NCI-H2029 (cell line): ENCODE data around the gene SPON1.

ENCODE experiments used
- DNase-seq: peaks from one replicate; lab custom pipeline; 2025; lab: John Stamatoyannopoulos, UW

Gene SPON1

DNA sequence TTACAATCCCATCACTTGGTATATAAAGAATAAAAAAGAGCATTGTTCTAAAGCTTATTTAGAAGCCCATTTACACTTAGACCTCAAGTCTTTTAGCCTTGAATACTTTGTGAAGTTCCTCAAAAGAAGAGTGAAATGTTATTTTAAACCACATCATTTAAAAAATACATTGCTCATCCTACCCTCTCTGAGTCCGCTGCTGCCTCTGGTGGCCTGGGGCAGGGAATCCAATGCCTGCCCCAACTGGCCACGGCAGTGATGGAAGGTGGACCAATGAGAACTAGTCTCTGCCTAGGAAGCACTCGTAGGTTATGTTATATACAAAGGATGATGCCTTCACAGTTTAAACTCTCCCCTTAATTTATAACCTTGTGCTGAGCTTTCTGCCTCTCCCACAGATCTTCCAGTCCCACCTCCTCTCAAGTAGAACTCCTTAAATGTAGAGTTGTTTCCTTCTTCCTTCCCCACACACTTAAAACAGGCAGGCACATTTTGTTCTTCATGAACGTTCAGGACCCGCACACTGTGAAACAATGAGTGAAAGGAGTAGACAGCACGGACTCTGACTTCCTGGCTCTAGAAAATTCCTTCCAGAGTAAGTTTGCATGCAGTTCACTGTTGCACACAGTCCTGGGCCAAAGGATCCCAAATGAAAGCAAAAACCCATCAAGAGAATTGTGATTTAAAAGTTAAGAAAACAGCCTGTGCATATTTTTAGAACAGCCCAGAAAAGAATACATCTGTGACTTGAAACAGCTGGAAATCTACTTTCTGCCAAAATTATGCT, 228.7 kb downstream of the SPON1 start:
- no peak for DNase-seq

DNA sequence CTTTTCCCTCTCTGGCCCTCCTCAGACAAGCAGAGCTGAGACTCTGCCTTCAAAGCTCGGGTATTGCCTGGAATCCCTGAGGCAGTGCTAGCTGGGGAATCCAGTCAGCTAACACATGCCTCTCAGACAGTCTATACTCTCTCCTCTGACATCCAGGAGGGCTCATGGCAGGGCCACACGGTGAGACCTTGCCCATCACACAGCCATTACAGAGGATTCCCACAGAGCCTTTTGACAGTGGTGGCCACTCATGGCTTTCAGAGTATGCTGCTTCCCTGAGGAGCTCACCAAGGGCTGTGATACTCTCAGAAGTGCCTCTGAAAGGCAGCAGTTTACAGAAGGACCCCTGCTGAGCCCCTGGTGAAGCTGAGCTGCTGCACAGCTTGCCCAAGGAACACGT, 231.1 kb downstream of the SPON1 start:
- DNase-seq, result no peak

DNA sequence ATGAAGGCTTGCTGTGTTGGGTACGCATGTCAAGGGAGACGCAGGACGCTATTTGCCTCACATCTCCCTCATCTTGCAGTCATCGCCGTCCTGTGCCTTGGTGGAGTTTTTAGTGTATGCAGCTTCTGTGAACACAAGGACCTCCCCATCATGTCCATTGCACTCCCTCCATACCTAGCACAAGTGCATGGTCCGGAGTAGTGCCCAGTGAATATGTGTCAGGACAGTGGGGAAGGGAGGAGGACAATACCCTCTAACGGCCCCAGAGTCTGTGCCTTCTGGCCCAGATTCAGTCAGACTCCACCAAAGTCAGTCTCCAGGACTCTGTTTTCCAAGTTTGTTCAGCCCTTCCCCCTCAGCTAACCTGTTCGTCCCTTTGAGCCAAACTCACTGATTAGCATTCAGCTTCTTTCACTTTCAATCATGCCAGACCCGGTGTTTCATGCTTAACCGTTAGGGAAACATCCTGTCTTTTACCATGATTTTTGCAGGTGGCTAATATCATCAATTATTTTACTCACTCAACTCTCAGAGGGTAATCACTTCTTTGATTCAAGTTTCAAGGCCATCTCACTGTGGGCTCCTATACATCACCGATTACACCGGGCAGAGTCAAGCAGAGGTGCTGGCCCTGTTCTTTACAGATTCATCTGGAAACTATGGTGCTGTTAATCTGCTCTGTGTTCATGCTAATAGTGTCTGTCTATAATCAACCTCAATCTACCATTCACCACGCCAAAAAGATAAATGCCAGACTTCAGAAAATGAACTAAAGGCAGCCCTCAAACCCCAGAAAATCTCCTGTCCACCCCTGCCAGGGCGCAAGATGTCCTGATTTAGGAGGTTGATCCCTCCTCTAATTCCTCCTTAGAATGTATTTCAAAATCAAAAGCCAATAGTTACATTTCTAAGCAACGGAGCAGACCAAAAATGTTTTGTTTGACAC, 240.0 kb downstream of the SPON1 start:
- no peak for DNase-seq

DNA sequence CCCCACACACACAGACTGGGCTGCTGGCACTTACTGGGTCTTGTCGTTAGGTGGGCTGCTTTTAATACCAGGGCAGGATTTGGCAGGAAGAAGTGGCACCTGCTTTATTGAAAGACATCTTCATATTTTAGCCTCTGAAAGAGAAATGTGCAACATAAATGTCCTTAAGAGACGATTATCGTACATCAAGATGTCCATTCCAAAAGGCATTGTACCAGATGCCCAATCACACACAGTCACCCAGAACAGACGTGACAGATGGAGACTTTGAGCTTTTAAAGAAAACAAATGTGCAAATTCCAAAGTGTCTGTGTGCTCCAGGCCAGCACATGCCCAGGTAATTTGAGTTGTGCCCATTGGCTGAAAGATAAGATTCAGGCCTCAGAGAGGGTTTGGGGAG, 240.8 kb downstream of the SPON1 start:
- no peak for DNase-seq

DNA sequence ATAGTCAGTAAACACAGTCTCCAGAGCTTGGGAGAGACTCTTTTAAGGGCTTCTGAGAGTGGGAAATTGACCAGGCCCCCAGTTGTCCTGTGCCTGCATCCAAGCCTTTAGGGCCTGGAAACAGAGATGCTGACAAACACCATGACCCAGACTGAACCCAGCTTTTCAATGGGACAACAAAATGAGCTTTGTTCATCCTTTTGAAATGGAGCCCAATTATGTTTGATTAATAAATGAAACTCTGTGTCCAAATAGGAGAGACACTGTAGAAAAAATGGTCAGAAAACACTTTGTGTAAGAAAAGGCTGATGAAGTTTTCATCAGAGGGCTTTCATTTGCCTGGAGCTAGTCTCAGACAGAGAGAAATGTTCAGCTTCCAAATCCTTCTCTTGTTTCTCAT, 250.5 kb downstream of the SPON1 start:
- DNase-seq, result no peak

DNA sequence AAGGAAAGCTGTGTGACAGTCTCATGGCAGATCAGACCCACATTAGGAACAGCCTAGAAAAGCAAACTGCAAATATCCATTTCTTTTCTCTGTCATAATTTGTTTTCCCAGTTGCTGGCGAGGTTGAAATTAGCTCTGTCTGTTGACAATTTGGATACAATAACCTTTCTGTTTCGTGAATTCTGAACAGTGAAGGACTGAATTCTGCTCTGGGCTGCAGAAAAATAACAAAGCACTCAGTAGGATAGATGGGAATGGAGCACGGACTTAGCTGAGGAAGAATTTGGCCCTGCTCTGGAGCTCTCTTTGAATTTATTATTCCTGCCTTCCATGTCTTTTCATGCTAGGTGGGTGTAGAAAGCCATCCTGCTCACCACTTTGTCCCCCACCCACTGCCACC, 256.2 kb downstream of the SPON1 start:
- DNase-seq, result no peak

DNA sequence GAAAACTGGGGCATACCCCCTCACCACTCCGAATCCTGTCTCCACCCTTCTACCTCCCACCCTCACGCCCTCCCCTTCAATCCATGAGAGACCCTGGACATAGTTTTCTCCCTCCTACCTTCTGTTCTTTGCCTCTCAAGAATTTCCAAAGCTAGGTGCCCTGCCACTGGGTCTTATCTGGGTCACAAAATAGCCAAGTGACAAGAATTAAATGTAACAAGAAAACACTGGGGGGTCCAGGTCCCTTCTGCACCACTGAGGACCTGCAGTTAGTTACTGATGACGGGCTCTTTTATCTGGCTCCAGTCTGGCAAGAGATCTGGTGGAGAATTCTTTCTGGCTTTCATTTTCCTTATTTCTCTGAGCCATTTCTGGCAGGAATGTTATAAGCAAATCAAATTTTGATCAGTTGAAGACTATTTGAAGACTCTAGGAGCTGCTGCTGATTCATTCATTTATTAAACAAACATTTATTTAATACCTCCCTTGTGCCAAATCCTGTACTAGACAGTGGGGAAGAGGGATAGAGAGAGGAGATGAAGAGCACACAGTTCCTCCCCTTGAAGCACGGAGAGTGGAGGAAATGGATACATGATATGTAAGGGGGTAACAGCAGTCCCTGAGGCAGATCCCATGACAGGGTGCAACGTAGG, 261.2 kb downstream of the SPON1 start:
- DNase-seq, result no peak

DNA sequence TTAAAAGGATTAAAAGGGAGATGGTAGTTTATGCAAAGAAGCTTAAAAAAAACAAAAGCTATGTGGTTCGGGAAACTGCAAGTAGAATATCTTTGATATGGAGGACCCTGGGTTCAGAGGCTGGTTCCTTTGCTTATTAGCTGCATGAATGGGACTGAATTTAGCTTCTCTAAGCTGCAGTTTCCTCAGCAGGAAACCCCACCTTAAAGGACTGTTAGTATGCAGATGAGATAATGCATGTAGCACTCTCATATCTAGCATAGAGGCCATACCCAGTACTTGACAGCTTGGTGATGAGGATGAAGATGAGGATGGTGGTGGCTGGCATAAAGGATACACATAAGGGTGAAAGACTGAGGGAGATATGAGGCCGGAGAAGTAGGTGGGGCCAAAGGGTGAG, 261.9 kb downstream of the SPON1 start:
- no peak for DNase-seq

DNA sequence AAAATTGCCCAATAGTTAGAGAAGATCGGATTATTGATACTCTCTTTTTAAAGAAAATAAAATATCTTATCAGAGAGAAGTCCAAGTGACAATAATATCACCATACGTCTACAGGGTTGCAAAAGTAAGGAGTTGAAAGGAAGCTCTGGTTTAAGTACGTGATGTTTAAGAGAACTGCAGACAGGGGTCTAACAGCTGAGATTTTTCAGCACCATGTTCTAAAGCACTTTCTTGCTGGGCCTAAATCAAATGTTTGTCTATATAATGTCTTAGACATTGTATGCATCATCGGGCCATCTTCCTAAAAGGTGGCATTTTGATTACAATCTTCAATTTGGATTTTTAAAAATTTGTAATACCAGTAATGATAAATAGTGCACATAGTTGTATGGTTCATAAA, 263.1 kb downstream of the SPON1 start:
- no peak for DNase-seq

DNA sequence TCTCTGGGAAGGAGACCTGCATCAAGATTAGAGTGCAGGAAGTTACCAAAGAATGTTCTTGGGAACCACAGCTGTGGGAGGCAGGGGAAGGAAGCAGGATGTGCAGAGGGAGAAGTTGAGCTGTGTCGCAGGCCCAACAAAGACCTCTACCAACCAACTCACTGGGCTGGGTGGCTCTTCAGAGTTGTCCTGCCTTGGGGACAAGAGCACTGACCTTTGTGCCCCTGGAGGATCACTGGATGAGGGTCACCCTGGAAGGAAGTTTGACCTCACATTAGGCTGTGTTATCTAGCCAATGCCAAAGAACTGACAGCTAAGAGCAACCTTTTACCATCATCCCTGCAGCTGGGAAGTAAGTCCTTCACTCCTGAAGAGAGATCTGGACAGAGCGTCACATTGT, 265.8 kb downstream of the SPON1 start:
- DNase-seq, result no peak

DNA sequence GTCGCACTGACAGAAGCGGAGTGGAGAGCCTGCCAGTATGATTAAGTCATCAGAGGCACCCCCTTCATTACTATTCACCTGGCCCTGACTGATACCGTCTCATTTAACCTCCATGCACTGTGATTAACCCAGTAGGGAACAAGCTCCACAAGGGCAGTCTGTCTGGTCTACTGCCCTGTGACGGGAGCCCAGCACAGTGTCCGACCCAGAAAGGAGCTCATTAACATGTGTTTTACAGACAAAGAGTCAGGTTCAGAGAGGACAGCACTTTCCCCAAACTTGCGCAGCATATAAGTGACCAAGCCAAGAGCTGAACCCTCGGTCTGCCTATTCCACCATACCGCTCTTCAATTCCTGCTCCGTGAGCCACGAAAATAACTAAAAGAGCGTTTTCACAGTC, 266.9 kb downstream of the SPON1 start:
- DNase-seq, result no peak

DNA sequence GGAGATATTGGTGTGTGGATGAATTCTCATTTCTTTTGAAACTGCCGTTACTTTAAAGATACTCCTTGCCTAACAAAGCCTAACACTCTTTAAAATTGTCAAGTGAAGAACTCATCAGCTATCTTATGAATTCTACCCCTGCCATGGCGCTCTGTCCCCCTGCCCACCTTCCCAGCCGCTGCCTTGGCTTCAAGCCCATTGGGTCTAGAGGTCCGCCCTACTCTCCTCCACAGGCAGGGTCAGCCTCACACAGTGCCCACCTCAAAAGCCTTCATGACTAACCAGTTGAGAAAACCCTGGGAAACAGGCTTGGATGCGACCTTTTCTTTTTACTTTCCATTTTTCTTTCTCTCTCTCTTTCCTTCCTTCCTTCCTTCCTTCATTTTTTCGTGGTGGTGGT, 267.9 kb downstream of the SPON1 start:
- DNase-seq, result no peak

DNA sequence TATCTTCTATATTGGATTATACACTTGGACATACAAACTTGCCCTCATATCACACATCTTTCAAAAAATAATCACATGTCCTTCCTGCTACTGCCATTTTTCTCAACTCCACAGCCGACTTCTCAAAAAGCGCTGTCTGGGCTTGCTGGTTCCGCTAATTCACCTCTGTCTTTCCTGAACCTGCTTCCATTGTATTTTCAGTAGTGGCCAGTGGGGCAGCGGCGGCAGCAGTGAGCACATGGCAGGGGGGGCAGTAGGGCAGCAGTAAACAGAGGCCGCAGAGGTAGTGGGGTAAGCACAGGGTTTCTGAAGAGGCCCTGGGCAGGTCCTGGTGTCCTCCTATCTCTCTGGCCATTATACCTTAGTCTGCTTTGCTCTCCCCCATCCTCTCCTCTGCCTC, 270.1 kb downstream of the SPON1 start:
- no peak for DNase-seq

DNA sequence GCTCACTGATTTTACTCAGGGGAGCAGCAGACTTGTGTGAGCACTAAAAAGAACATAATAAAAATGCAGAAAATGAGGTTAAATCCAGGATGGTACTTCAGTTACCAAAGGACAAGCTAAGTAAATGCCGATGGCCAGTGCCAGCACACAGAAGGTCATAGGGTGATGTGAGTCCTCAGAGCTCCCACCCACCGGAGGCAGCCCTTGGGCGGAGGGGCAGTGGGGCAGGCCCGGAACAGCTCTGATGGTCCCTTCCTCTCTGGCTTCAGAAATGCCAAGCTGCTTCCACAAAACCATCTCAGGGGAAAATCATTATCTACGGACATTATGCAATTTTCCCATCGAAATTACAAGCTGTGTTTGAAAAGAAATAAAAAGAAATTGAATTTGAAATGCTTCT, 271.9 kb downstream of the SPON1 start:
- no peak for DNase-seq

DNA sequence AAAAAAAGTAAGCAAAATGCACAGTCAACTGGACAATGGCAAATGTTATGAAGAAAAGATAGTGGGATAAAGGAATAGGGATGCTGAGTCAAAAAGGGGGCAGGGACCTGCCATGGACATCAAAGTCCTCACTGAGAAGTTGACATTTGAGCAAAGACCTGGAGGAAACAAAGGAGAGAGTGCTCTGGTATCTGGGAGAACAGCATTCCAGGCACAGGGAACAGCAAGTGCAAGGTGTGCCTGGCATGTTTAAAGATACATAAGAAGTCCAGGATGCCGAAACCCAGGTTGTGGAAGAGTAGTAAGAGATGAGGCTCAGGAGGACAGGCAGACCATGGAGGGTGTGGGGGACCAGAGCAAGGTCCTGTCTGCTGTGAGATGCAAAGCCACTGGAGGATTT, 273.2 kb downstream of the SPON1 start:
- no peak for DNase-seq

DNA sequence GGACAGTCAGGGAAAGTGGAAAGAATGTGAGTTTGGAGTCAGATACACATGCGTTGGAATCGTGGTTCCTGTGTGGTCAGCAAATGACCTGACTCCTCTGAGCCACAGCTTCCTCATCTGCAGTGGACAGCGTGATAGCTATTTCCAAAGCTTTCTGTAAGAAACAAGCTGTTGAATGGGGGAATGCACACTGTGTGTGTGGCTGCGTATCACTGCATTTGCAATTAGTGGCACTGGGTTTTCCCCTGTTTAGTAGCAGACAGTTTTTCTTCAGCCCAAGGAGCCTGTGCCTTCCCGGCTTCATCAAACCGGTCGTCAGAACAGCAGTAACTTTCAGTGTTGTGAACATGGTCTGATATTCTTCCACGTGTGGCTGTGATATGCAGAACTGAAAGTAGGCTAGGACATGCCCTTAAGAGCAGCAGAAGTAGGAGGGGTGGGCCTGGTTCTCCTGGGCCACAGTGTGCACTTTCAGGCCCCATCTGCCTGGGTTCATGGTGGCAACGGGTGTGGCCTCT, 275.0 kb downstream of the SPON1 start:
- no peak for DNase-seq

DNA sequence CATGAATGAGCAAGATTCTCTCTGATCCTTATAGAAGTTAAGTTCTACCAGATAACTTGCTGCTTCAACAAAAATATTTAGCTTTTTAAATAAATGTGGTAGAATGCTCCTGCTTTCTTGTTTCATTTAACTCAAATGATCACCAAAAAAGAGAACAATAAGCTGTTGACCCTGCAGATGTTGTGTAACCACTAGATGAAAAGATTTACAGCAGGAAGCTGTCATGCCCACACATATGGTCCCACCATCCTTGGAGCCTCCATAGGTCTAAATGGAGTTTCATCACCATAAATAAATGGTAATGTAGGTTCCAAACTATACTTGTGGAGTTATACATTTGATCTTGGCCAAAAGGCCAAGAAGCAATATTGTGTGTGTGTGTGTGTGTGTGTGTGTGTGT, 277.7 kb downstream of the SPON1 start:
- DNase-seq, result no peak

DNA sequence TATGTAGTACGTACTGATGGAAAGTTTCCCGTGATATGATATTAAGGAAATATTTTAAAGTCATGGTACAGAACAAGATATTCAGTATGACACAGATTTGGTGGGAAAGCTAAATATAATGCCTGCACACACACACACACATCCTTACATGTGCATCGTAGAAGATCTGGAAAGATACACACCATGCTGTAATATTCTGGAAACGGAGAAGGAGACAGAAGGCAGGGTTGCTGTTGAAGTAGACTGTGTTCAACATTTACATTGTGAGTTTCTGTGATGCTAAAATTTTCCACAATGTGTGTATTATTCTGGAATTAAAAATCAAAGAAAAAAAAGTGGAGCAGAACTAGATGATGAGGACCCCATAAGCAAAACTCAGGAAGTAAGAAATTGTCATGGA, 278.4 kb downstream of the SPON1 start:
- DNase-seq, result no peak

DNA sequence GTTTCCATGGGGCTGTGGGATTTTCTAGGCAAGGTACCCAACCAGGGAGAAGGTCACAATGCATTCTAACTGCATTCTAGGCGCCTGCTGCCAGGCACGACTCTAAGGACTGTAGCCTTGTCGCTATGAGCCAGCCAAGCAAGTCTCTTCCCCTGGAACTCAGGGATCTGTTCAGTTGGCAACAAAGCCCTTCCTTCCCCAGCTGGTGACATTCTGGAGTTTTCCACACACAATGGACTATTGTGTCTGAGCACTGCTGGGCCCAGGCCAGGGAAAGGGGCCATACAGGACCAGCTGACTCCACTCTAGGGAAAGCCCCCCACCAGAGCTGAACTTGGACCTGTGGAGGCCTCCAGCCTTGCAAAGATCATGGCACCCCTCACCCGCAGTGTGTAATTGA, 279.7 kb downstream of the SPON1 start:
- no peak for DNase-seq

DNA sequence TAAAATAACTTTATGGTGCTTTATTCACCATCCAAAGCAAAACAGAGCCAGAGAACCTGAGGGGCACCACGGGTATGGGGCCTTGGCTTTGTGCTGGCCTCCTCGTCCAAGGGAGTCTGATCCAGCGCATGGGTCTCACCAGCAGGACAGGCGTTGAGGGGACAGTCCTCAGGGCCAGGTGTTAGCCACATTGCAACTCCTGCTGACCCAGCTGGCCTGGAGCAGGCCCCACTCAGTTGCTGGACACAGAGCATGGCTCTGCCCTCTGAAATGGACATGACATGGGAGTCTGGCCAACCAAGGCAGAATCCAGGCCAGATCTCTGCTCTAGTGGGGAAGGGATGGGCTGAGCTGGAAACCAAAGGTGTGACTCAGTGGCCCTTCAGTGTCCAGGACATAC, 280.2 kb downstream of the SPON1 start:
- DNase-seq, result no peak

DNA sequence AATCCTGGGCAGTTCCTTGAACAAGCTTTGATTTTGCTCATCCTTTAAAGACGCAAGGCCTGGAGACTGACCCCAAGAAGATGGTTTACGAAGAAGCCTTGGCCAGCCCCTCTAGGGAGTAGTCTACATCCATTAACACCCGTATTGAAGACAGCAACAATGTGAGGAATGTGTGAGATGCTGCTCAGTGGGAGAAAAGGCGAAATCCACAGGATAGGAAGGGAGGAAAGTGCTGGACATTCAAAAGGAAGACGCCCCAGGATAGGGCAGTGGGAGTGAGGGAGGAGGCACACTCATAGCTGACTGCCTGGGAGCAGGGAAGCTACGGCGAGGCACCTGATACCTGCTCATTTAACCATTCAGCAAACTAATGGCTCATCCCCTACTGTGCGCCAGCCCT, 282.4 kb downstream of the SPON1 start:
- DNase-seq, result no peak

DNA sequence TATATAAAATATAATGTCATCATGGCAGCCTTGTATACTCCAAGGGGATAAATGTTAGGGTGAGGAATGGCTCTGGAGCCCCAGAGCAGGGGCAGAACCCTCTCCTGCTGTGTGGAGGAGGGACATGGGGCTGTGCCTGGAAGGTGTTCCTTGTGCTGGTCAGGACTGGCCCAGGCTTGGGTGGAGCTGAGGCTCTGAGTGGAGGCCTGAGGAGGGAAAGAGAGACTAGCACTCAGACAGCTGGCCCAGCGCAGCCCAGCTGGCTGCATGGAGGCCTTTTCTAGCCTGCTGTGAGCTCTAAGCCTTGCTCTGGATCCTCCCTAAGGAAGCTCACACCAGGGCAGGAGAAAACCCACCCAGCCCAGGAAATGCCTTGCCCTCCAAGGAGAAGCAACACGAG, 282.9 kb downstream of the SPON1 start:
- no peak for DNase-seq

DNA sequence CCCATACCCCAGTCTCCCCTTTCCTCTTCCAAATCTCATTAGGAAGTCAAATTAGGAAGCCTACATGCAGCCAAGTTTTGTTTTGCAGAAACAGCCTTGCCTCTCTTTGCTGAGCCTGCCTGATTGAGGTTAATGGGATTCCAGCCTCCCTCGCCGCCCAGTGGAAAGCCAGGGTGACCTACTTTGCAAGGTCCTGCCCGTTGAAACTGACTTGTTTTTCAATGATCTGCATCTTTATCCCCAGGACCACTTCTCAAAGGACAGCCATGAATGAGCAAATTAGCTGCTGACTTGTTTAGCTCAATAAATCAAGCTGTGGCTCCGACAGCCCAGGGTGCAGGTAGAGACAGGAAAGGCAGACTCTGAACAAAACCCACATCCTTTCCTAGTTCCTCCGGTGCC, 286.1 kb downstream of the SPON1 start:
- DNase-seq, result no peak
